Measurements from ENCODE around the gene ASCC2.

- no peak for TF ChIP-seq CTCF (conservative IDR thresholded peaks at IDR 0.05 in 1 of 2, IDR thresholded peaks at IDR 0.05 in 1 of 2; ENCODE audit: low read depth in 1 of 2, low read length in 2 of 2)
- TF ChIP-seq EZH2 (IDR thresholded peaks at IDR 0.05; ENCODE audit: low read length, missing control alignments), result no peak
These were observed 72.0 kb downstream of the ASCC2 start for GRCh38 chr22:29765905-29766631.
